HS-27A (cell line): Measurements from ENCODE around the gene DSTYK.
"Not testable (repeated sequence)": the region's sequence is repeated elsewhere in the genome, so short reads cannot be mapped to it uniquely, and the experiment has no call there.

Source experiments
- DNase-seq: peaks from one replicate; pipeline ENCODE4 v3.0.0-alpha.2; 2012; ENCODE audit warnings: low read depth, missing footprints

The DSTYK gene

GRCh38 chr1:205170532-205171269 is 40.8 kb downstream of the DSTYK start:
- no peak for DNase-seq

- DNase-seq: no peak
These were observed 42.3 kb downstream of the DSTYK start for GRCh38 chr1:205169248-205169647.

DNA sequence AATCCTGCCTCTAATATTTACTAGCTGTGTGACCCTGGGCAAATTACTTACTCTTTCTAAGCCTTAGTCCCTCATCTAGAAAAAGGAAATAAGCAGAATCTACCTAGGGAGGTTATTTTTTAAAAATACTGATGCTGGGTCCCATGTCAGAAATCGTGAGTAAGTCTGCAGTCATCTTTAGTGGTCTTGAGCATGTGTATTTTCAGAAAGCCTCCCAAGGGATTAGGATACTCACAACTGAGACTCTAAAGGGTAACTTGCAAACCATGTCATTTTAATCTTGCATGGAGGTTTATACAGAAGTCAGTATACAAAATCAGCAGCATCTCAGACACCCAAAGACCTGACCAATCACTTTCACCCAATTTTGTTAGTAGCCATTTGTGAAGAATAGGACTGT is 43.2 kb downstream of the DSTYK start:
- DNase-seq: no peak

DNA sequence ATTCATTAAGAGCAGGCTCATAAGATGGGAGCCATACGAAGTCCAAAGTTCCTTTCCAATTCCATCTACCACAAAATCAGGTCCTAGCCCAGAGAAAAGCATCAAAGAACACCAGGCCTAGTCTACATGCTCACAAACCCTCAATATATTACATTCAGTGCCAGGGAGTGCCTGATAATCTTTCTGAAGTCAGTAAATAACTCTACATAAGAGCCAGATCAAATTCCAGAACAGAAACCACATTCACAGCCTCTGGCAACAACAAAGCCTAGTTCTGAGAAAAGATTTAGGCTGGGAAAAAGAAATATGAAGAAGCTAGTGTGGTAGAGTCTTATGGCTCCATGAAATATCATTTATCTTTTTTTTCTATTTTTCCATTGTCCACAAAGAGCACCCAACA is 49.2 kb downstream of the DSTYK start:
- no peak for DNase-seq

DNA sequence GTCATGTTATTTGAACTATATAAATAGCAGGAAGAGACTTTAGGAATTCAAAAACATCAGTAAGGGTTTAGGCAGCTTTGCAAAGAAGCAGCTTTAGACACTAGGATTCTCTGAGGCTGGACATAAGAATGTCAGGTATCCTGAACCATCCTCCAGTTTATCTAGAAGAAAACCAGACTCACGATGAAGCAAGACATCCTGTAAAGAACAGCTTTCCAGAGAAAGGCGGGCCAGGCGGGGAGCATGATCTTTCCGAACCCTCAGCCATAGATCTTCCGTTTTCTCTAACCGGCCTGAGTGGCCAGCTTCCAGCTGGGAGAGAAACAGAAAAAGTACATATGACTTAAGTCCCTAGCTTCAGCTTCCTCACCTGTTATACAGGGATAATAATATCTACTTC is 50.4 kb downstream of the DSTYK start:
- no peak for DNase-seq

DNA sequence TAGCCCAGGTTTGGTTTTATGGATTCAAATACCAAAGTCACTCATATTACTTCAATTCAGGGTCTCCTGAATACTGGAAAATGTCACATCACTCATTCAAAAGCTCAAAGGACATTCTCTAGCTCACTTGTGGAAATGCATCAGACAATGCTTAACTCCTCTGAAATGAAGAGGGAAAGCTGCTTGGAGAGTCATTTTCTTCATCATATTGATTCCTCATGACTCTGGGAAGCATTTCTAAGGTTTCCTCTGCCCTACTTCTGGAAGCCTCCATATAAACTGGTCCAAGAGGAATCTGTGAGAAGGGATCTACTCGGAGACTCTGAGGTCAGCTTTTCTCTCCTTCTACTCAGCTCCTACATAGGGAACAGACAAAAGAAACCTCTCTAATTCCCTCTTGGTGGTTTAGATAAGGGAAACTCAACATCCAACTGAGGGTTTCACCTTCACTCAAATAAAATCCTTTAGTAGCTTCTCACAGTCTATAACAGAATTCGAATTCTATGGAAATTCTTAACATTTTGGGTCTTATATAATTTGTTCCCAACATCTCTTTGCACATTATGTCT is 53.4 kb downstream of the DSTYK start:
- no peak for DNase-seq

GRCh38 chr1:205155665-205156377 is 55.7 kb downstream of the DSTYK start:
- not testable (repeated sequence) for DNase-seq

- no peak for DNase-seq
These were observed 59.0 kb downstream of the DSTYK start for GRCh38 chr1:205152505-205152904.

DNA sequence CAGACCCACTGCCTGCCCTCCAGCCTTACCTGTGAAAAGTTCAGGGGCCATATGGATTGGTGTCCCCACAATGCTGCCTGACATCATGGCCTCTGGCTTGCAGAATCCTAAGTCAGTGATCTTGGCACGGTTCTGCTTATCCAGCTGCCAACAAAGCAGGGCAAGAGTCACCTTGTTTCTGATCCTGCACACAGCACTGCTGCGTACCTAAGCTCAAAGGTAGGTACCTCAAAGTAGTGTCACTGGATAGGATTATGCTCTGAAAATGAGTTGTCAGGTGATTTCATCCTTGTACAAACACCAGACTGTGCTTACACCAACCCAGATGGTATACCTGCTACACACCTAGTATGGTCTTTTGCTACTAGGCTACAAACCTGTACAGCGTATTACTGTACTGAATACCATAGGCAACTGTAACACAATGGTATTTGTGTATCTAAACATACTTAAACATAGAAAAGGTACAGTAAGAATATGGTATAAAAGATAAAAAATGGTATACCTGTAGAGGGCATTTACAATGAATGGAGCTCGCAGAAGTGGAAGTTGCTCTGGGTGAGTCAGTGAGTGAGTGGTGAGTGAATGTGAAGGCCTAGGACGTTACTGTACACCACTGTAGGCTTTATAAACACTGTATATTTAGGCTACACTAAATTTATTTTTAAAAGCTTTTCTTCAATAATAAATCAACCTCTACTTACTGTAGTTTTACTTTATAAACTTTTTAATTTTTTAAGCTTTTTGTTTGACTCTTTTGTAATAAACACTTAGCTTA is 60.7 kb downstream of the DSTYK start:
- no peak for DNase-seq

GRCh38 chr1:205147191-205147835 is 64.2 kb downstream of the DSTYK start:
- peak; percentile 15 for DNase-seq

DNA sequence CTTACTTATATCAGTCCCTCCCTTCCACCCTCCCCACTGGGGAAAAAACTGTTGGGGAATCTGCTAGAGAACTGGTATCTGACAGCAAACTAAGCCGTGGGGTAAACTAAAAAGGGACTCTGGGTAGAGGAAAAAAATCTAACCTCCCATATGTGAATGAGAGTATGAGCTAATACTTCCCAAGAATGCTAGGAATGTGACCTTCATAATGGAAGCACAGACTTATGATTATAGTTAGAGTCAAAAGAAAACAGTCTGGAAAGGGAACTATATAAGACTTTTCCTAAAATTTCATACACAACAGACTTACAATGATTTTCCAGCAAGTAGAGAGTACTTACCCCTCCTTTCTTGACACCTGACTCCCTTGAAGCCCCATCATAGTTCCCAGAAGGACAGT is 66.8 kb downstream of the DSTYK start:
- peak; percentile 46 for DNase-seq

GRCh38 chr1:205144046-205144720 is 67.3 kb downstream of the DSTYK start:
- DNase-seq: no peak

DNA sequence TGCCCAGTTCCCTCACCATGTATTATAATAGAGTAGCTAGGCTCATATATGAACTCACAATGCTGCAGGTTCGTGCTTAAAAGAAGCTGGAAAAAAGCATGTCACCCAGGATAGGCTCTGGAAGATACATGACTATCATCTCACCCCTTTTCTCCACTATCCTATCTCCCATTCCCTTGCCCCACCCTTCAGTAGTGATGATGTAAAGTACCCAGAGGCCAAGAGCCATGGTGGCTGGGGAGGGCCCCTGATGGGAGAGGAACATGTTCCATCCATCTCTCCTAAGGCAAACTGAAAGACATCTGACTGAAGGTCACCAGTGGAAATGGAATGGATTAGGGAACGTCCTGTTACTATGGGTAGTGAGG is 69.4 kb downstream of the DSTYK start:
- no peak for DNase-seq

DNA sequence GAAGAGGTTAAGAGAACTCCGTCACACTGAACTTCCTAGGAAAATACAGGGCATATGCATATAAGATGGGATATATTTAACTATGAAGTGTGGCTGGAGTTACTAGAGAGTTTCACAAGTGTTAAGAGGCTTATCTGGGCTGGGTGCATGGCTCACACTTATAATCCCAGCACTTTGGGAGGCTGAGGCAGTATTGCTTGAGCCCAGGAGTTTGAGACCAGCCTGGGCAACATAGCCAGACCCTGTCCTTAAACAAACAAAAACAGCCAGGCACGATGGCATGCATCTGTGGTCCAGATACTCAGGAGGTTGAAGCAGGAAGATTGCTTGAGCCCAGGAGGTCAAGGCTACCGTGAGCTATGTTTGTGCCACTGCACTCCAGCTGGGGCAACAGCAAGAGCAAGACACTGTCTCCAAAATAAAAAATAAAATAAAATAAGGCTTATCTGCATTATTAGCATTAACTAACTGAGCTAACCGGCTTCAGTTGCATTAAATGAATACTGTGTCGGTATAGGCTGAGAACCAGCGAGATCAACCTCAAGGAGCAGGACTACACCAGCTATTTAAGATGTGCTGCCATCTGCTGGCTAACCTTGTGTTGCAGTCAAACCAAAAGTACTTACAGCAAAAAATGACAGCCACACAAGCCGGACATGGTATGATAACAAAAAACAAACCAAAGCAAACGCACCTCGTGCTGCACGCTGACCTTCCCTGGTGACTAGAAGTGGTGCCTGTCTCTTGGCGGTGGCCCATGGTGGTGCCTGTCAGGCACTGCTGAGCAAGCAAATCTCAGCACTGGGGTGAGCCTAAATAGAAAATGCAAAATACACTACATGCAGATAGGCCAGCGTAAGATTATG is 70.0 kb downstream of the DSTYK start:
- peak; percentile 45 for DNase-seq

DNA sequence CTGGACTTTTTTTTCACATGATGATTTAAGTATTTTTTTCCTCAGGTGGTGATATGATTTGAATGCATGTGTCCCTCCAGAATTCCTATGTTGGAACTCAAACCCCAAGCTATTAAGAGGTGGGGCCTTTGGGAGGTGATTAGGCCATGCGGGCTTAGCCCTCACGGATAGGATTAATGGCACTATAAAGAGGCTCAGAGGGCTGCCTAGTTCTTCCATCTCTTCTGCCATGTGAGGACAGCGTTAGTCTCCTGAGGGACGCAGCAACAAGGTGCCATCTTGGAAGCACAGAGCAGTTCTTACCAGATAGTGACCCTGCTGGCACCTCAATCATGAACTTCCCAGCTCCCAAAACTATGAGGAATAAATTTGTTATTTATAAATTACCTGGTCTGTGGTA is 71.4 kb downstream of the DSTYK start:
- no peak for DNase-seq

DNA sequence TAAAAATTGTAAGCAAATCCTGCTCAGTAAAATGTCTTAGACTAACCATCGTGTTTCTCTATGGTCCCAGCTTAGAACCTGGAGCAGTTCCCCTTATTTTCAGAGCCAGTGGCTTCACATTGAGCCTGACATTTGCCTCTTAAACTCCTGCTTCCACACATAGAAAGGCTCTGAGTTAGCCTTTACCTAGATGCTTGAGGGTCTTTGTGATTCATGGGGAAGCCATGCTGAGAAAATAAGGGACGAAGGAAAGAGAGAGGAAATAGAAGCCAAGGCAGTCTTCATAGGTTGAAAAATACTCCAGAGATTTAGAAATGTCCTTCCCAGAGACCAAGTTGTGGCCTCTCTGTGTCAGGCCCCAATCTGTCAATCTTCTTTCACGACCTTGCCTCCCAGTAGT is 73.6 kb downstream of the DSTYK start:
- DNase-seq: no peak

GRCh38 chr1:205133287-205133686 is 78.2 kb downstream of the DSTYK start:
- DNase-seq: no peak

DNA sequence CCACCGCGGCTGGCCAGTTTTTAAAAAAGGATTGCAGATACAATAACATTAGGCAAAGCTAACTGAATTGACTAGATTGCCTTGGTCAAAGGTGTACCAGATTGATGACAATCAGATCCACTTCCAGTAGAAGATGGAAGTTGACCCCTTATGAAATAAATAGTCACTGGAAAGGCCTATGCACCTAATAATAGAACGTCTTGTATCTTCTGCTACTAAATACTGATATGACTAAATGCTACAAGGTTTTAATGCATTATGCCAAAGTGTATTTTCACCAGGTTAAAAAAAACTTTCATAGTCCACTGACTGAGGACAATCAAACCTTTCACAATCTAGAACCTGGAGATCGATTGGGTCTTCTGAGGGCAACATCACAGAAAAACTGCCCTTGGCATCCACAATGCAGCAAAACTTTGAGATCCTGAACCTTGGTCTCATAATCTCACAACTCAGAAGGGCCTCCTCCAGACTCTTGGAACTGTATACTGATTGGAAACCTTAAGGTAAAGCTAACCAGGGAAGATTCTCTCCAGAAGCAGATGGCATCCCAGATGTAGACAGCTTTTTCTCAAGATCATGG is 82.0 kb downstream of the DSTYK start:
- no peak for DNase-seq

DNA sequence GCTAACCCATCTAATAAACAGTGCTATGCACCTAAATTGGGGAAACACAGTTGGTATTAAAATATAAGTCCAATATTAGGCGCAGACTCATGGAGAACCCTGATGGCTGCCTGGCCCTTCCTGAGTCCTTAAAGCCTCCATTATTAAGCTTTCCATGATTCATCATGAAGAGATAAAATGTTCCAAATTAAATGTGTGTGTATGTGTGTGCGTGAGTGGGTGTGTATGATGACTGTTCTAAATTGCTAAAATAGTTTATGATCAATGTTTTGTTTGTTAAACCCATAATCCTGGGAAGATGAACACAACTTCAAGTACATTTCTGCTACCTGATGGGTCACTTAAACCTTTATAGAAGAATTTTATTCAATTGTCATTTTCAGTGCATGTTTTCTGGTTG is 83.5 kb downstream of the DSTYK start:
- DNase-seq: no peak

- no peak for DNase-seq
These were observed 83.9 kb downstream of the DSTYK start for GRCh38 chr1:205127646-205128045.
